SK-N-SH treated with all-trans-retinoic acid at 6 μM for 48 hours (cell line): ENCODE data around the gene CEP68.

ENCODE experiments used
- ATAC-seq: fragments of 200-7000 bp; cut with Tn5 transposase; 3 replicates; pipeline ENCODE4 v1.9.1; 2020; ENCODE audit warnings: mild to moderate bottlenecking, moderate library complexity
- ARNTL ChIP-seq: fragments of 450-650 bp; formaldehyde crosslinking; IDR thresholded peaks from 2 replicates; pipeline ENCODE4 v1.5.0; 2020; ENCODE audit warnings: low read depth, mild to moderate bottlenecking, moderate library complexity, borderline replicate concordance
- BACH2 ChIP-seq: fragments of 250-450 bp; sonication (Bioruptor Pico); IDR thresholded peaks from 2 replicates; pipeline ENCODE4 v1.9.0; 2021; ENCODE audit warnings: mild to moderate bottlenecking, borderline replicate concordance
- CSDC2 ChIP-seq: fragments of 250-450 bp; sonication (Bioruptor Pico); IDR thresholded peaks from 2 replicates; pipeline ENCODE4 v1.5.0; 2020; ENCODE audit warnings: mild to moderate bottlenecking, moderate library complexity
- ESRRG ChIP-seq: fragments of 250-450 bp; sonication (Bioruptor Pico); IDR thresholded peaks from 2 replicates; pipeline ENCODE4 v1.6.1; 2021; ENCODE audit warnings: mild to moderate bottlenecking
- GLIS3 ChIP-seq: fragments of 250-450 bp; sonication (Bioruptor Pico); IDR thresholded peaks from 2 replicates; pipeline ENCODE4 v1.5.0; 2020; ENCODE audit warnings: mild to moderate bottlenecking, moderate library complexity
- ISL1 ChIP-seq: fragments of 250-450 bp; sonication (Bioruptor Pico); IDR thresholded peaks from 2 replicates; pipeline ENCODE4 v2.1.2; 2022; ENCODE audit warnings: mild to moderate bottlenecking, moderate library complexity
- OSR1 ChIP-seq: fragments of 250-450 bp; sonication (Bioruptor Pico); IDR thresholded peaks from 2 replicates; pipeline ENCODE4 v1.8.0; 2022; ENCODE audit warnings: moderate library complexity, mild to moderate bottlenecking, inconsistent platforms
- PPARA ChIP-seq: fragments of 250-450 bp; sonication (Bioruptor Pico); IDR thresholded peaks from 2 replicates; pipeline ENCODE4 v1.5.0; 2020; ENCODE audit warnings: mild to moderate bottlenecking, borderline replicate concordance
- RARB ChIP-seq: fragments of 250-450 bp; sonication (Bioruptor Pico); IDR thresholded peaks from 2 replicates; pipeline ENCODE4 v1.8.0; 2021; ENCODE audit warnings: mild to moderate bottlenecking, moderate library complexity
- SNAI2 ChIP-seq: fragments of 250-450 bp; sonication (Bioruptor Pico); IDR thresholded peaks from 2 replicates; pipeline ENCODE4 v1.5.0; 2020; ENCODE audit warnings: mild to moderate bottlenecking, moderate library complexity
- TOX ChIP-seq: fragments of 250-450 bp; sonication (Bioruptor Pico); IDR thresholded peaks from 2 replicates; pipeline ENCODE4 v1.8.0; 2021; ENCODE audit warnings: mild to moderate bottlenecking, moderate library complexity, borderline replicate concordance
- ZC3H10 ChIP-seq: fragments of 250-450 bp; sonication (Bioruptor Pico); IDR thresholded peaks from 2 replicates; pipeline ENCODE4 v1.5.1; 2021; ENCODE audit warnings: mild to moderate bottlenecking, moderate library complexity
- ZFP3 ChIP-seq: fragments of 250-450 bp; sonication (Bioruptor Pico); IDR thresholded peaks from 2 replicates; pipeline ENCODE4 v1.5.0; 2020; ENCODE audit warnings: mild to moderate bottlenecking, moderate library complexity
- ZFP30 ChIP-seq: fragments of 450-650 bp; formaldehyde crosslinking; IDR thresholded peaks from 2 replicates; pipeline ENCODE4 v1.5.0; 2022; ENCODE audit warnings: mild to moderate bottlenecking, moderate library complexity
- ZNF565 ChIP-seq: fragments of 450-650 bp; formaldehyde crosslinking; conservative IDR thresholded peaks from 2 replicates; pipeline ENCODE4 v1.5.0; 2020; ENCODE audit warnings: low read depth, mild to moderate bottlenecking, moderate library complexity
- ZNF70 ChIP-seq: fragments of 450-650 bp; formaldehyde crosslinking; IDR thresholded peaks from 2 replicates; pipeline ENCODE4 v1.5.0; 2020; ENCODE audit warnings: mild to moderate bottlenecking, moderate library complexity
- ZNF8 ChIP-seq: fragments of 450-650 bp; formaldehyde crosslinking; IDR thresholded peaks from 2 replicates; pipeline ENCODE4 v1.5.0; 2020; ENCODE audit warnings: mild to moderate bottlenecking, moderate library complexity
- TF ChIP-seq, protein P1 (sequence below): fragments of 250-450 bp; sonication (Bioruptor Pico); IDR thresholded peaks from 2 replicates; pipeline ENCODE4 v1.5.0; 2020; ENCODE audit warnings: mild to moderate bottlenecking, moderate library complexity
- TF ChIP-seq, protein P2 (sequence below): fragments of 250-450 bp; sonication (Bioruptor Pico); IDR thresholded peaks from 2 replicates; pipeline ENCODE4 v1.5.1; 2021; ENCODE audit warnings: mild to moderate bottlenecking, moderate library complexity
- TF ChIP-seq, protein P3 (sequence below): fragments of 250-450 bp; sonication (Bioruptor Pico); IDR thresholded peaks from 2 replicates; pipeline ENCODE4 v1.8.0; 2020; ENCODE audit warnings: mild to moderate bottlenecking, moderate library complexity, borderline replicate concordance
- TF ChIP-seq, protein P4 (sequence below): fragments of 250-450 bp; sonication (Bioruptor Pico); IDR thresholded peaks from 2 replicates; pipeline ENCODE4 v1.8.0; 2021; ENCODE audit warnings: low read depth, mild to moderate bottlenecking, moderate library complexity, borderline replicate concordance
- TF ChIP-seq, protein P5 (sequence below): fragments of 250-450 bp; sonication (Bioruptor Pico); IDR thresholded peaks from 2 replicates; pipeline ENCODE4 v1.5.1; 2020; ENCODE audit warnings: low read depth, mild to moderate bottlenecking, moderate library complexity

CEP68 gene

DNA sequence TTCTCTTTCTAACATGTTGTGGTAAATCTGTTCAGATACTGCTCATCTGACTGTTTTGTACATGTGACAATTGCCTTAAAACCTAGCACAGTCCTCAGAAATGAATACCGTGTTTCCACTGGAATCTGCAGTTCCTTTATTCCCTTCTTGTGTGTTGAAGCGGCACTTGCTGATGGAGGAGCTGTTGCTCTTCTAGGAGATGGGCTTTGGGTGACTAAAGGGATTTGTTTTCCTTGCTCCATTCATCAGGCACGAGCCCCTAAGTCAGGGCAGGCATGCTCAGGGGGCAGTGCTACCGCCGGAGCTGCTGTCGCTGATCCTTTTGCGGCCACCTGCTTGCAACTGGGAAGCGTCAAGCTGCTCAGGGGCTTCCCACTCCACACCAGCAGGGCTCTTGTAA is 32.5 kb upstream of the CEP68 start:
- TF ChIP-seq ZNF70 (CRISPR knock-in tag) = no peak
- TF ChIP-seq PPARA (CRISPR knock-in tag) = no peak
- TF ChIP-seq, protein P1, sequence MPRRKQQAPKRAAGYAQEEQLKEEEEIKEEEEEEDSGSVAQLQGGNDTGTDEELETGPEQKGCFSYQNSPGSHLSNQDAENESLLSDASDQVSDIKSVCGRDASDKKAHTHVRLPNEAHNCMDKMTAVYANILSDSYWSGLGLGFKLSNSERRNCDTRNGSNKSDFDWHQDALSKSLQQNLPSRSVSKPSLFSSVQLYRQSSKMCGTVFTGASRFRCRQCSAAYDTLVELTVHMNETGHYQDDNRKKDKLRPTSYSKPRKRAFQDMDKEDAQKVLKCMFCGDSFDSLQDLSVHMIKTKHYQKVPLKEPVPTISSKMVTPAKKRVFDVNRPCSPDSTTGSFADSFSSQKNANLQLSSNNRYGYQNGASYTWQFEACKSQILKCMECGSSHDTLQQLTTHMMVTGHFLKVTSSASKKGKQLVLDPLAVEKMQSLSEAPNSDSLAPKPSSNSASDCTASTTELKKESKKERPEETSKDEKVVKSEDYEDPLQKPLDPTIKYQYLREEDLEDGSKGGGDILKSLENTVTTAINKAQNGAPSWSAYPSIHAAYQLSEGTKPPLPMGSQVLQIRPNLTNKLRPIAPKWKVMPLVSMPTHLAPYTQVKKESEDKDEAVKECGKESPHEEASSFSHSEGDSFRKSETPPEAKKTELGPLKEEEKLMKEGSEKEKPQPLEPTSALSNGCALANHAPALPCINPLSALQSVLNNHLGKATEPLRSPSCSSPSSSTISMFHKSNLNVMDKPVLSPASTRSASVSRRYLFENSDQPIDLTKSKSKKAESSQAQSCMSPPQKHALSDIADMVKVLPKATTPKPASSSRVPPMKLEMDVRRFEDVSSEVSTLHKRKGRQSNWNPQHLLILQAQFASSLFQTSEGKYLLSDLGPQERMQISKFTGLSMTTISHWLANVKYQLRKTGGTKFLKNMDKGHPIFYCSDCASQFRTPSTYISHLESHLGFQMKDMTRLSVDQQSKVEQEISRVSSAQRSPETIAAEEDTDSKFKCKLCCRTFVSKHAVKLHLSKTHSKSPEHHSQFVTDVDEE (CRISPR knock-in tag) = no peak
- TF ChIP-seq TOX = no peak
- TF ChIP-seq ZFP30 = no peak
- no peak for TF ChIP-seq ESRRG
- no peak for TF ChIP-seq ZC3H10 (CRISPR knock-in tag)
- no peak for TF ChIP-seq RARB (CRISPR knock-in tag)
- TF ChIP-seq, protein P2, sequence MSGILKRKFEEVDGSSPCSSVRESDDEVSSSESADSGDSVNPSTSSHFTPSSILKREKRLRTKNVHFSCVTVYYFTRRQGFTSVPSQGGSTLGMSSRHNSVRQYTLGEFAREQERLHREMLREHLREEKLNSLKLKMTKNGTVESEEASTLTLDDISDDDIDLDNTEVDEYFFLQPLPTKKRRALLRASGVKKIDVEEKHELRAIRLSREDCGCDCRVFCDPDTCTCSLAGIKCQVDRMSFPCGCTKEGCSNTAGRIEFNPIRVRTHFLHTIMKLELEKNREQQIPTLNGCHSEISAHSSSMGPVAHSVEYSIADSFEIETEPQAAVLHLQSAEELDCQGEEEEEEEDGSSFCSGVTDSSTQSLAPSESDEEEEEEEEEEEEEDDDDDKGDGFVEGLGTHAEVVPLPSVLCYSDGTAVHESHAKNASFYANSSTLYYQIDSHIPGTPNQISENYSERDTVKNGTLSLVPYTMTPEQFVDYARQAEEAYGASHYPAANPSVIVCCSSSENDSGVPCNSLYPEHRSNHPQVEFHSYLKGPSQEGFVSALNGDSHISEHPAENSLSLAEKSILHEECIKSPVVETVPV (CRISPR knock-in tag) = no peak
- TF ChIP-seq ZFP3 (CRISPR knock-in tag) = no peak
- TF ChIP-seq ISL1 (CRISPR knock-in tag) = no peak
- TF ChIP-seq, protein P3, sequence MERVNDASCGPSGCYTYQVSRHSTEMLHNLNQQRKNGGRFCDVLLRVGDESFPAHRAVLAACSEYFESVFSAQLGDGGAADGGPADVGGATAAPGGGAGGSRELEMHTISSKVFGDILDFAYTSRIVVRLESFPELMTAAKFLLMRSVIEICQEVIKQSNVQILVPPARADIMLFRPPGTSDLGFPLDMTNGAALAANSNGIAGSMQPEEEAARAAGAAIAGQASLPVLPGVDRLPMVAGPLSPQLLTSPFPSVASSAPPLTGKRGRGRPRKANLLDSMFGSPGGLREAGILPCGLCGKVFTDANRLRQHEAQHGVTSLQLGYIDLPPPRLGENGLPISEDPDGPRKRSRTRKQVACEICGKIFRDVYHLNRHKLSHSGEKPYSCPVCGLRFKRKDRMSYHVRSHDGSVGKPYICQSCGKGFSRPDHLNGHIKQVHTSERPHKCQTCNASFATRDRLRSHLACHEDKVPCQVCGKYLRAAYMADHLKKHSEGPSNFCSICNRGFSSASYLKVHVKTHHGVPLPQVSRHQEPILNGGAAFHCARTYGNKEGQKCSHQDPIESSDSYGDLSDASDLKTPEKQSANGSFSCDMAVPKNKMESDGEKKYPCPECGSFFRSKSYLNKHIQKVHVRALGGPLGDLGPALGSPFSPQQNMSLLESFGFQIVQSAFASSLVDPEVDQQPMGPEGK (CRISPR knock-in tag) = no peak
- no peak for TF ChIP-seq SNAI2 (CRISPR knock-in tag)
- no peak for ATAC-seq

DNA sequence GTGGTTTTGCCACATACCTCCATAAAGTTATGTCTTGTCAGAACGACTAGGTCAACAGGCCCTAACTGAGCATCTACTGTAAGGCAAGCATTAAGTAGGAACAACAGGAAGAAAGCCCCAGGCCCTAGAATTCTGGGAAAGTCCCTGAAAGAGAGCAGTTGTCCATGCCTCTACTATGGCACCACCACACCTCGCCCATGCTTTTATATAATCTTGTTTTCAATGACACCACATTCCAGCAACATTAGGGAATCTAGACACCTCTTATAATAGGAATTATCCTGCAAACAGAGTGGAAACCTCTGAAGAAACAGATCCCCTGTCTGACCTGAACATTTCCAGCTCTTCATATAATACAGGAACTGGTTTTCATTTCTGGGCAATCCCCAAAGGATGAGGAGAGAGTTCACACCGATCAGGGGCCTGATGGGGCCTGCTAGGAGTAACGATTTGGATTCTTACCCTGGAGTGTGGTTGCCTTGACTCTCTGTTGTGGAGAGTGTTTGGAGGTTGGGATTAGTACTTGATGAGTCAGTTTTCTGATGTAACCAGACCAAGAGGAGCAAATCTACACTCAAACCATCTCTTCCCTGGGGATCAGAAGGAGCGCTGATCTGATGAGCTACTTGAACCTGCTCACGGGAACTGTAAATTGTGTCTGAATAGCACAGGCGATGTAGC is 31.9 kb upstream of the CEP68 start:
- TF ChIP-seq PPARA (CRISPR knock-in tag) (no peak), BACH2 (no peak), ZNF70 (CRISPR knock-in tag) (no peak), ARNTL (CRISPR knock-in tag) (no peak), TOX (no peak), ZC3H10 (CRISPR knock-in tag) (no peak), SNAI2 (CRISPR knock-in tag) (no peak), ZNF565 (CRISPR knock-in tag) (no peak), ISL1 (CRISPR knock-in tag) (no peak), GLIS3 (CRISPR knock-in tag) (no peak), OSR1 (no peak), CSDC2 (no peak), RARB (CRISPR knock-in tag) (no peak), ZNF8 (CRISPR knock-in tag) (no peak), ZFP3 (CRISPR knock-in tag) (no peak)
- TF ChIP-seq, protein P1 (CRISPR knock-in tag) = no peak
- TF ChIP-seq, protein P3 (CRISPR knock-in tag) = no peak
- TF ChIP-seq, protein P4, sequence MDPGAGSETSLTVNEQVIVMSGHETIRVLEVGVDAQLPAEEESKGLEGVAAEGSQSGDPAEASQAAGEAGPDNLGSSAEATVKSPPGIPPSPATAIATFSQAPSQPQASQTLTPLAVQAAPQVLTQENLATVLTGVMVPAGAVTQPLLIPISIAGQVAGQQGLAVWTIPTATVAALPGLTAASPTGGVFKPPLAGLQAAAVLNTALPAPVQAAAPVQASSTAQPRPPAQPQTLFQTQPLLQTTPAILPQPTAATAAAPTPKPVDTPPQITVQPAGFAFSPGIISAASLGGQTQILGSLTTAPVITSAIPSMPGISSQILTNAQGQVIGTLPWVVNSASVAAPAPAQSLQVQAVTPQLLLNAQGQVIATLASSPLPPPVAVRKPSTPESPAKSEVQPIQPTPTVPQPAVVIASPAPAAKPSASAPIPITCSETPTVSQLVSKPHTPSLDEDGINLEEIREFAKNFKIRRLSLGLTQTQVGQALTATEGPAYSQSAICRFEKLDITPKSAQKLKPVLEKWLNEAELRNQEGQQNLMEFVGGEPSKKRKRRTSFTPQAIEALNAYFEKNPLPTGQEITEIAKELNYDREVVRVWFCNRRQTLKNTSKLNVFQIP = no peak
- TF ChIP-seq, protein P2 (CRISPR knock-in tag) = no peak
- TF ChIP-seq, protein P5, sequence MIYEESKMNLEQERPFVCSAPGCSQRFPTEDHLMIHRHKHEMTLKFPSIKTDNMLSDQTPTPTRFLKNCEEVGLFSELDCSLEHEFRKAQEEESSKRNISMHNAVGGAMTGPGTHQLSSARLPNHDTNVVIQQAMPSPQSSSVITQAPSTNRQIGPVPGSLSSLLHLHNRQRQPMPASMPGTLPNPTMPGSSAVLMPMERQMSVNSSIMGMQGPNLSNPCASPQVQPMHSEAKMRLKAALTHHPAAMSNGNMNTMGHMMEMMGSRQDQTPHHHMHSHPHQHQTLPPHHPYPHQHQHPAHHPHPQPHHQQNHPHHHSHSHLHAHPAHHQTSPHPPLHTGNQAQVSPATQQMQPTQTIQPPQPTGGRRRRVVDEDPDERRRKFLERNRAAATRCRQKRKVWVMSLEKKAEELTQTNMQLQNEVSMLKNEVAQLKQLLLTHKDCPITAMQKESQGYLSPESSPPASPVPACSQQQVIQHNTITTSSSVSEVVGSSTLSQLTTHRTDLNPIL (CRISPR knock-in tag) = no peak
- TF ChIP-seq, all 23 proteins: peak for 0
- ATAC-seq = peak; percentile 48
